HepG2 (cell line): ENCODE data around the gene NXPH1. TPM values are rescaled to one million over a fixed set of nuclear protein-coding genes. Genes with fewer than 3 reads are reported as not detected.

Source experiments
- NCOR1 ChIP-seq: fragments of 200-600 bp; sonication (generic); IDR thresholded peaks from 2 replicates; pipeline ENCODE4 v1.7.0; 2017; ENCODE audit warnings: antibody characterized with exemption, low read length, borderline replicate concordance
- ZNF746 ChIP-seq: sonication (generic); formaldehyde crosslinking; IDR thresholded peaks from 2 replicates; pipeline ENCODE4 v1.8.0; 2022; ENCODE audit warnings: mild to moderate bottlenecking, missing genetic modification reagents
- polyA plus RNA-seq, 8 experiments: library from polyadenylated mRNA; depleted of rRNA in 3 of 8; stranded (reverse) in 7 of 8; unstranded in 1 of 8; fragments of >200 nt; fragmentation: Illumina TruSeq in 4 of 8; extraction: Trizol in 4 of 8; gene quantifications; 2 replicates each; pipeline versions ENCODE4 v1.2.1 to v1.2.3, GENCODE V29; 2011 to 2016; ENCODE audit warnings: low read depth in 4 of 8, missing spikeins in 1 of 8, mixed read lengths in 1 of 8; ENCODE audit not compliant: insufficient read depth in 1 of 8
- total RNA-seq, 5 experiments: library from RNA; depleted of rRNA; stranded (reverse); fragments of >200 nt; fragmentation: Illumina TruSeq; extraction: Trizol; gene quantifications; 2 replicates each; pipeline ENCODE4 v1.2.3, GENCODE V29; 2016; ENCODE audit warnings: low read depth in 1 of 5
- TF ChIP-seq, protein P1 (sequence below): sonication (generic); formaldehyde crosslinking; IDR thresholded peaks from 2 replicates; pipeline ENCODE4 v1.4.0; 2020; ENCODE audit warnings: mild to moderate bottlenecking, missing genetic modification reagents

Gene NXPH1
- total and polyA plus RNA-seq, 2 of the 13 experiments (the other 11 are each of a cell fraction or from before 2014, with no cell fraction given), result not detected

DNA sequence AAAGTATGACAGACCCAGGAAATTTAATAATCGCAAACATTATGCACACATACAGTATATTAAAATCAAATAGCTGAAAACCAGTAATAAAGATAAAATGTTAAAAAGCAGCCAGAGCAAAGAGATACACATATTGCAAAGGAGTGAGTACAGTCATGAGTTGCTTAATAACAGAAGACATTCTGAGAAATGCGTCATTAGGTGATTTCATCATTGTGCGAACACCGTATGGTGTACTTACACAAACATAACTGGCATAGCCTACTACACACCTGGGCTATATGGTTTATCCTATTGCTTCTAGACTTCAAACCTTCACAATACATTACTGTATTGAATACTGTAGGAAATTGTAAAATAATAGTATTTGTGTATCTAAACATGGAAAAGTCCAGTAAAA is 367.6 kb downstream of the NXPH1 start (continued):
- TF ChIP-seq, protein P1, sequence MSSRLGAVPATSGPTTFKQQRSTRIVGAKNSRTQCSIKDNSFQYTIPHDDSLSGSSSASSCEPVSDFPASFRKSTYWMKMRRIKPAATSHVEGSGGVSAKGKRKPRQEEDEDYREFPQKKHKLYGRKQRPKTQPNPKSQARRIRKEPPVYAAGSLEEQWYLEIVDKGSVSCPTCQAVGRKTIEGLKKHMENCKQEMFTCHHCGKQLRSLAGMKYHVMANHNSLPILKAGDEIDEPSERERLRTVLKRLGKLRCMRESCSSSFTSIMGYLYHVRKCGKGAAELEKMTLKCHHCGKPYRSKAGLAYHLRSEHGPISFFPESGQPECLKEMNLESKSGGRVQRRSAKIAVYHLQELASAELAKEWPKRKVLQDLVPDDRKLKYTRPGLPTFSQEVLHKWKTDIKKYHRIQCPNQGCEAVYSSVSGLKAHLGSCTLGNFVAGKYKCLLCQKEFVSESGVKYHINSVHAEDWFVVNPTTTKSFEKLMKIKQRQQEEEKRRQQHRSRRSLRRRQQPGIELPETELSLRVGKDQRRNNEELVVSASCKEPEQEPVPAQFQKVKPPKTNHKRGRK (CRISPR knock-in tag), result no peak
- TF ChIP-seq ZNF746 (CRISPR knock-in tag) (no peak), NCOR1 (no peak)

Other genes starting within 250 kb of the NXPH1 start
- gene ICA1, start 171.4 kb upstream of the NXPH1 start, total RNA-seq (2016; rRNA removed; fragmentation: Illumina TruSeq; extraction: Trizol), result 0.29 TPM in 1 of 2 replicates, not detected in the other
- gene ICA1, start 171.4 kb upstream of the NXPH1 start, polyA plus RNA-seq (2011; rRNA removed), result not detected in 2 replicates